ENCODE results near the gene PRRT1B.

PRRT1B gene

DNA sequence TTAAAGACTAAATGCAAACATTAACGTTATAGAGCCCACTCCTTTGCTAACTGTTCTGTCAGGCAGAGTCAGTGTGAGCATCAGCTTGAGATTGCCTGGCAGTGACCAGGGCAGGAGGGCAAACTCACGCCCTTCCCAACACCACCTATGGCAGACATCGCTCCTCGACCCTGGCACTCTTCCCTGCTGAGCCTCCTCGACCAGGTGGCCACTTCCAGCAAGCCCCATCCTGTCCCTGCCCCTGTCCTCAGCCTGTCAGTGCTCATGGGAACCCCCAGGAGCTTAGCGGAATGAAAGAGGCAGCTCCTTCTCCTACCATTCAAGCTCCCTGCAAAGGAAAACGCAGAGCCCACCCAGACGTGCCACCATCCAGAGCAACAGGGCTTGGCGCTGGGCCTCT lies 42.0 kb downstream of the PRRT1B start:
- TF ChIP-seq EZH2 (IDR thresholded peaks at IDR 0.05) (no peak), FOXP2 (optimal IDR thresholded peaks at IDR 0.05; ENCODE audit: control extremely low read depth, extremely low read length, insufficient read depth) (no peak), POLR2AphosphoS5 (IDR thresholded peaks at IDR 0.05; ENCODE audit: borderline replicate concordance, low read depth, low read length) (no peak)
- Histone ChIP-seq H3K36me3 (ENCODE audit: insufficient read depth, low read length) (no peaks in the 10 kb centered on the region), H3K9me3 (ENCODE audit: low read depth, low read length) (no peaks in the 10 kb centered on the region), H3K27ac (no peak overlapping the region), H3K9ac (ENCODE audit: insufficient read length) (no peak overlapping the region), H3K4me3 (no peak overlapping the region)
- no peak for DNase-seq (ENCODE audit: low read depth, low spot score)

DNA sequence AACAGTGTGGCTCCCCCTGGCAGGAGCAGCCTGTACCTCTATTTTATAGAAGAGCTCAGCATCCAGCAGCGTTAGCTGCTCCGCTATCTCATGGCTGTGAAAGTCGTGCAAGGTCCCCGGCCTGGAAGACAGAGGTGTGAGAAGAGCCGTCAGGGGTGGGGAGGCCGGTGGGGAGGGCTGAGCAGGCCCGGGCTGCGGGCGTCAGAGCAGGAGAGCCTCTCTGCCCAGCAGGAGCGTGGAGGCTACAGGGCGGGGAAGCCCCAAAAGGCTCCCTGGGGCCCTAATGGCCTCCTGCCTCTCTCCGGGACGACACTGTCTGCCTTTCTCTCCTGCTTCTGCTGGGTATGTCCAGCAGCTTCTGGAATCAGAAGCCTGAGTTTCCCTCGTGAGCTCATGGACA lies 42.6 kb downstream of the PRRT1B start:
- H3K36me3 ChIP-seq (ENCODE audit: insufficient read depth, low read length) = no peaks in the 10 kb centered on the region
- TF ChIP-seq EZH2 (IDR thresholded peaks at IDR 0.05) (no peak), POLR2AphosphoS5 (IDR thresholded peaks at IDR 0.05; ENCODE audit: borderline replicate concordance, low read depth, low read length) (no peak), FOXP2 (optimal IDR thresholded peaks at IDR 0.05; ENCODE audit: control extremely low read depth, extremely low read length, insufficient read depth) (no peak)

DNA sequence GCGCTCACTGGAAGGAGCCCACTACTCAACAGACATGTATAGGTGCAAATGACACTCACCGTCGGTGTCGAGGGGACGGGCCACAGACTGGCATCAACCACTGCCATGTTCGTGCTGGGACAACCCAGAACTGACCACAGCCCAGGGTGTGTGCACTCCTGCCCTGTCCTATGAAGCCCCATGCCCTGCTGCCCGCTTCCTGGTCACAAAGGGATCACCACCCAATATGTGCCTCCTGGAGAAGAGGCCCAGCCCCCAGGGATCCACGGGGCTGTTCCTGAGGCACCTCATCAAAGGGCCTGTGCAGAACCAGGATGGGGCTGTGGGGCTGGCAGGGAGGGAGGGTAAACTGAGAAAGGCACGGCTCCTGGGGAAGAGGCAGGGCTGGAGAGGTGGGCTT lies 43.1 kb downstream of the PRRT1B start:
- DNase-seq (ENCODE audit: low read depth, low spot score) = no peak
- H3K9ac ChIP-seq (ENCODE audit: insufficient read length) = no peak overlapping the region
- H3K27ac ChIP-seq = no peak overlapping the region
- no peaks in the 10 kb centered on the region for H3K36me3 ChIP-seq (ENCODE audit: insufficient read depth, low read length)
- H3K4me3 ChIP-seq = no peak overlapping the region
- TF ChIP-seq FOXP2 (optimal IDR thresholded peaks at IDR 0.05; ENCODE audit: control extremely low read depth, extremely low read length, insufficient read depth) (no peak), EZH2 (IDR thresholded peaks at IDR 0.05) (no peak), POLR2AphosphoS5 (IDR thresholded peaks at IDR 0.05; ENCODE audit: borderline replicate concordance, low read depth, low read length) (no peak)
- H3K9me3 ChIP-seq (ENCODE audit: low read depth, low read length) = no peaks in the 10 kb centered on the region

More for the DNA sequence above, 42.6 kb downstream of the PRRT1B start:
- Histone ChIP-seq H3K4me3 (no peak overlapping the region), H3K9me3 (ENCODE audit: low read depth, low read length) (no peaks in the 10 kb centered on the region), H3K27ac (no peak overlapping the region), H3K9ac (ENCODE audit: insufficient read length) (no peak overlapping the region)
- no peak for DNase-seq (ENCODE audit: low read depth, low spot score)

DNA sequence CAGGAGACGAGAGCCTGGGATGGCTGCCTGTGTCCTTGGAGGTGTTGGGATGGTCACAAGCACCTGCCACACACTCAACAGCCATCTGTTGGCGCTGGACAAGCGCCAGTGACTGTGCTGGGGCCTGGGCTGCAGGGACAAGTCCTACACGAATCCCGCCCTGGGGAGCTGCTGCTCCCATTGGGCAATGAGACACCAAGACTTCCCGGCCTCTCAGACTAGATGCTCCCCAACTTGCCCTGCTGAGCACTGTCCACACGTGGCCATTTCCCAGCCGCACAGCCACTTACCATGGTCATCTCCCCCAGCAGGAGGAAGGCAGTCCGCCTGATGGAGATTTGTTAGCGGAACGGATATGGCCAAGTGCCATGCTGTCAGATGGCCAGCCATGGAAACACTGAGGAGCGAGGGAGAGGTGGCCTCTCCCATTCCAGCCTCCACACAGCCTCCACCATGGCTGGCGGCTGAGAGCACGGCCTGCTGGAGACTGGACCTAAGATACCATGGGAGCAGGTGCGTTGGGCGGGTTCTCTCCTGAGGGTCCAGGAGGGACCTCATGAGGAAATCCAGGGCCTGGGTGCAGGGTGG lies 43.9 kb downstream of the PRRT1B start:
- Histone ChIP-seq H3K9ac (ENCODE audit: insufficient read length) (no peak overlapping the region), H3K36me3 (ENCODE audit: insufficient read depth, low read length) (no peaks in the 10 kb centered on the region), H3K9me3 (ENCODE audit: low read depth, low read length) (no peaks in the 10 kb centered on the region), H3K27ac (no peak overlapping the region), H3K4me3 (no peak overlapping the region)
- DNase-seq (ENCODE audit: low read depth, low spot score) = no peak
- no peak for TF ChIP-seq EZH2 (IDR thresholded peaks at IDR 0.05)

- H3K4me3 ChIP-seq = no peak overlapping the region
- TF ChIP-seq FOXP2 (optimal IDR thresholded peaks at IDR 0.05; ENCODE audit: control extremely low read depth, extremely low read length, insufficient read depth) (no peak), EZH2 (IDR thresholded peaks at IDR 0.05) (no peak)
- no peaks in the 10 kb centered on the region for H3K36me3 ChIP-seq (ENCODE audit: insufficient read depth, low read length)
- H3K27ac ChIP-seq = no peak overlapping the region
- H3K9me3 ChIP-seq (ENCODE audit: low read depth, low read length) = no peaks in the 10 kb centered on the region
- H3K9ac ChIP-seq (ENCODE audit: insufficient read length) = no peak overlapping the region
- DNase-seq (ENCODE audit: low read depth, low spot score) = no peak
Measured at GRCh38 chr9:131589993-131590392, 44.7 kb downstream of the PRRT1B start.

- Histone ChIP-seq H3K27ac (no peak overlapping the region), H3K9ac (ENCODE audit: insufficient read length) (no peak overlapping the region), H3K4me3 (no peak overlapping the region), H3K36me3 (ENCODE audit: insufficient read depth, low read length) (no peaks in the 10 kb centered on the region), H3K9me3 (ENCODE audit: low read depth, low read length) (no peaks in the 10 kb centered on the region)
- DNase-seq (ENCODE audit: low read depth, low spot score) = no peak
- TF ChIP-seq POLR2AphosphoS5 (IDR thresholded peaks at IDR 0.05; ENCODE audit: borderline replicate concordance, low read depth, low read length) (no peak), FOXP2 (optimal IDR thresholded peaks at IDR 0.05; ENCODE audit: control extremely low read depth, extremely low read length, insufficient read depth) (no peak), EZH2 (IDR thresholded peaks at IDR 0.05) (no peak)
Measured at GRCh38 chr9:131590449-131590848, 45.1 kb downstream of the PRRT1B start.

- no peak overlapping the region for H3K9ac ChIP-seq (ENCODE audit: insufficient read length)
- H3K36me3 ChIP-seq (ENCODE audit: insufficient read depth, low read length) = no peaks in the 10 kb centered on the region
Measured at GRCh38 chr9:131590907-131591844, 45.9 kb downstream of the PRRT1B start.

DNA sequence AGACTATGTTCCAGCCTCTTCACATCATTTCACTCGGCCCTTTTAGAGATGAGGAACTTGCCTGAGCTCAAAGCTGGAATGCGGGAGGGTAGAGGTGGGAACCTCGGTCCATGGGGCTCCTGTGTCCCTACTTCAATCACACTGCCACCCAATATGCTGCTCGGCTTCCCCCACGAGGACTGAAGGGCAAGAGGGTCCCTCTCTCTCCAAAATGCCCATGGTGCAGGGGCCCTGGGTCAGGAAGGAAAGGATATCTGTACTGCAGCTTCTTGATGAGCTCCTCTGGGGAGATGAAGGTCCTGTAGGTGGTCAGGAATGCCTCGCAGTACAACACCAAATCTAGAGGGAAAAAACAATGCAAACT lies 46.5 kb downstream of the PRRT1B start:
- no peak for DNase-seq (ENCODE audit: low read depth, low spot score)
- Histone ChIP-seq H3K27ac (no peak overlapping the region), H3K4me3 (no peak overlapping the region), H3K9ac (ENCODE audit: insufficient read length) (no peak overlapping the region), H3K36me3 (ENCODE audit: insufficient read depth, low read length) (no peaks in the 10 kb centered on the region), H3K9me3 (ENCODE audit: low read depth, low read length) (no peaks in the 10 kb centered on the region)
- TF ChIP-seq FOXP2 (optimal IDR thresholded peaks at IDR 0.05; ENCODE audit: control extremely low read depth, extremely low read length, insufficient read depth) = no peak

More at GRCh38 chr9:131590907-131591844, 45.9 kb downstream of the PRRT1B start:
- no peak for TF ChIP-seq FOXP2 (optimal IDR thresholded peaks at IDR 0.05; ENCODE audit: control extremely low read depth, extremely low read length, insufficient read depth)
- no peak for TF ChIP-seq EZH2 (IDR thresholded peaks at IDR 0.05)
- no peak for TF ChIP-seq POLR2AphosphoS5 (IDR thresholded peaks at IDR 0.05; ENCODE audit: borderline replicate concordance, low read depth, low read length)
- H3K4me3 ChIP-seq = no peak overlapping the region
- H3K27ac ChIP-seq = no peak overlapping the region
- DNase-seq (ENCODE audit: low read depth, low spot score) = no peak
- no peaks in the 10 kb centered on the region for H3K9me3 ChIP-seq (ENCODE audit: low read depth, low read length)
